Colonic mucosa (tissue), 4 donors: ENCODE results near the gene HLA-B. TPM values are rescaled to one million over a fixed set of nuclear protein-coding genes. Genes with fewer than 3 reads are reported as not detected.
A peak's percentile ranks its signal among the peaks of the same experiment; 100 is the strongest.
"Not testable (repeated sequence)": the region's sequence is repeated elsewhere in the genome, so short reads cannot be mapped to it uniquely, and the experiment has no call there.

Source experiments
- DNase-seq: peaks from one replicate; pipeline ENCODE4 v3.0.0-alpha.2; 2020
- H3K27ac ChIP-seq: fragments of 200-600 bp; one replicate; pipeline ENCODE4 v1.8.0; 2021
- H3K27me3 ChIP-seq: fragments of 200-600 bp; one replicate; pipeline ENCODE4 v1.8.0; 2021
- H3K36me3 ChIP-seq: fragments of 200-600 bp; one replicate; pipeline ENCODE4 v1.8.0; 2021
- H3K4me1 ChIP-seq: fragments of 200-600 bp; one replicate; pipeline ENCODE4 v1.8.0; 2021; ENCODE audit warnings: mild to moderate bottlenecking
- H3K4me3 ChIP-seq: fragments of 200-600 bp; one replicate; pipeline ENCODE4 v1.8.0; 2021
- H3K9ac ChIP-seq, 2 donors: one replicate each; pipeline ENCODE4 v1.7.0; 2013; ENCODE audit warnings: control low read depth in 2 of 2, low read depth in 2 of 2, low read length in 2 of 2
- H3K9me3 ChIP-seq: fragments of 200-600 bp; one replicate; pipeline ENCODE4 v1.8.0; 2021
- intact Hi-C: fragments of 100-400 bp; cut with DNase I; formaldehyde crosslinking; loops from one replicate; pipeline ENCODE4 v1.14.1; 2022
- total RNA-seq, 2 donors: library from RNA; stranded (reverse); fragmentation: NEBNext Ultra II Directional in 1 of 2; extraction: Animal tissue kit (Norgen Biotek cat#: 25700) in 1 of 2; gene quantifications; one replicate each; pipeline ENCODE4 v1.2.1, GENCODE V29; 2021
- TF ChIP-seq, protein P1 (sequence below): fragments of 200-600 bp; IDR thresholded peaks from one replicate; pipeline ENCODE4 v1.8.0; 2022; ENCODE audit warnings: antibody characterized with exemption, mild to moderate bottlenecking
- donor health status: healthy.
- donor health status: DM: no; HTN: no; CAD: no.
- donor health status: DM: no; HTN: no; CAD: no.

Gene HLA-B
- total RNA-seq, 2 donors from 2014 or later, result 1,153 to 3,111 TPM

DNA sequence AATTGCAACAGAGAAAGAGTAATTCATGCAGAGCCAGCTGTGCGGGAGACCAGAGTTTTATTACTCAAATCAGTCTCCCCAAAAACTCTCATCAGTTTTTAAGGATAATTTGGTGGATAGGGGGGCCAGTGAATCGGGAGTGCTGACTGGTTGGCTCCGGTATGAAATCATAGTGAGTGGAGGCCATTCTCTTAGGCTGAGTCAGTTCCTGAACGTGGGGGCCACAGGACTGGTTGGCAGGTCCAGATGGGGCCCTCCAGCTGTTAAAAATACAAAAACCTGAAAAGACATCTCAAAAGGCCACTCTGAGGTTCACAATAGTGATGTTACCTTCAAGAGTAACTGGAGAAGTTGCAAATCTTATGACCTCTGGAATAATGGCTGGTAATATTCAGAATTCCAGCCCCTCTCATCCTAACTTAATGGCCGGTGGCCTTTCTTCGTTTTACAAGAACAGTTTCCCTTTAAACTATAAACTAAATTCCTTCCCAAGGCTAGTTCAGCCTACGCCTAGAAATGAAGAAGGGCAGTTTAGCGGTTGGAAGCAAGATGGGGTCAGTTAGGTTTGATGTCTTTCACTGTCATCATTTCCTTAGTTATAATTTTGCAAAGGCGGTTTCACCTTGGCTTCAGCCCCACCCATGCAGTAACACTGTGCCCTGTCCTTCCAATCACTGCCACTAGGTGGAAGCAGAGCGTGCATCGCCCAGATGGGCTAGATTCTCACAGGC lies 39.6 kb upstream of the HLA-B start:
- Histone ChIP-seq H3K27me3 (no peaks in the 10 kb centered on the region), H3K36me3 (no peaks in the 10 kb centered on the region), H3K4me1 (peaks cover 4% of the 10 kb centered on the region), H3K4me3 (no peak overlapping the region), H3K9me3 (no peaks in the 10 kb centered on the region), H3K9ac (no peak overlapping the region), H3K27ac (peak overlapping the region; percentile 9)
- TF ChIP-seq, protein P1, sequence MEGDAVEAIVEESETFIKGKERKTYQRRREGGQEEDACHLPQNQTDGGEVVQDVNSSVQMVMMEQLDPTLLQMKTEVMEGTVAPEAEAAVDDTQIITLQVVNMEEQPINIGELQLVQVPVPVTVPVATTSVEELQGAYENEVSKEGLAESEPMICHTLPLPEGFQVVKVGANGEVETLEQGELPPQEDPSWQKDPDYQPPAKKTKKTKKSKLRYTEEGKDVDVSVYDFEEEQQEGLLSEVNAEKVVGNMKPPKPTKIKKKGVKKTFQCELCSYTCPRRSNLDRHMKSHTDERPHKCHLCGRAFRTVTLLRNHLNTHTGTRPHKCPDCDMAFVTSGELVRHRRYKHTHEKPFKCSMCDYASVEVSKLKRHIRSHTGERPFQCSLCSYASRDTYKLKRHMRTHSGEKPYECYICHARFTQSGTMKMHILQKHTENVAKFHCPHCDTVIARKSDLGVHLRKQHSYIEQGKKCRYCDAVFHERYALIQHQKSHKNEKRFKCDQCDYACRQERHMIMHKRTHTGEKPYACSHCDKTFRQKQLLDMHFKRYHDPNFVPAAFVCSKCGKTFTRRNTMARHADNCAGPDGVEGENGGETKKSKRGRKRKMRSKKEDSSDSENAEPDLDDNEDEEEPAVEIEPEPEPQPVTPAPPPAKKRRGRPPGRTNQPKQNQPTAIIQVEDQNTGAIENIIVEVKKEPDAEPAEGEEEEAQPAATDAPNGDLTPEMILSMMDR, result peak; percentile 94
- peak; percentile 96 for DNase-seq
- intact Hi-C loops, result loop anchor here (2.0 kb wide), 1 partner anchor 44 kb away; no protein-coding TSS in a partner anchor

DNA sequence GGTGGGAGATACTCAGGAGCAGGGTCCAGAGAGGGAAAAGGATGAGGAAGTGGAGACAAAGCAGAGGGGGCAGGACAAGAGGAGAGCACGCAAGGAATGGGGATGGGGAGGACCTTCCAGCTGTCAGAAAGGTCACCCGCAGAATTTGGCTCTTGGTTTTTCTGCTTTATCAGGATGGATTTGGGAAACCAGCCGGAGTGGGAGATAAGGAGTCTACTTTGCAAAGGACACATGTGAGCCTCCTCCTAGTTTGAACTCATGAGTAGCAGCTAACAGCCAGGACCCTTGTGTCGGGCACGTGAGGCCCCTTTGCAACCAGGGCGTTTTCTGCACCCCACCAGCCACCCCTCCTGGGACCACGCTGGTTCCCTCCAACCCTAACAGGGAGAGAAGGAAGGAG lies 38.9 kb upstream of the HLA-B start:
- no peaks in the 10 kb centered on the region for H3K4me1 ChIP-seq
- H3K36me3 ChIP-seq, result no peaks in the 10 kb centered on the region
- H3K4me3 ChIP-seq, result no peak overlapping the region
- peak overlapping the region in 1 of 2 donors; percentile 26 for H3K9ac ChIP-seq
- no peaks in the 10 kb centered on the region for H3K27me3 ChIP-seq
- intact Hi-C loops, result loop anchor here (2.0 kb wide), 1 partner anchor 45 kb away; no protein-coding TSS in a partner anchor
- H3K27ac ChIP-seq, result no peak overlapping the region
- H3K9me3 ChIP-seq, result no peaks in the 10 kb centered on the region
- TF ChIP-seq, protein P1, result no peak
- no peak for DNase-seq

DNA sequence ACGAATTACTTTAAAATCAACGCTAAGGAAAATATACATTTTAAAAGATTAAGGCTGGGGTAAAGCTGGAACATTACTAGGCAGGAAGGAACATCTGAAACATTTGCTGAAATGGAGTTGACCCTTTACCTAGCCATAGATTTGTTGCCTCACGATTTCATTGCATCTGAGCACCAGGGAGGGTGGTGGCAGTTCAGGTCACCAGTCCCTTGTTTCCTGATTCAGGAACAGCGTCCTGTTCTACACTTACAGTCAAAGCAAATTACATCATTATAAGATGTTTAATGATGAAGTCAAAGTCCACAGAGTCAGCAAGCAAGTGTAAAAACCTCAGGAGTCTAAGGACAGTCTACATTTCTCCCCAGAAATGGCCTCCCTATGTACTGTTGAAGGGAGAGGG lies 37.4 kb upstream of the HLA-B start:
- Histone ChIP-seq H3K27me3 (no peaks in the 10 kb centered on the region), H3K9me3 (no peaks in the 10 kb centered on the region), H3K27ac (peak overlapping the region; percentile 63), H3K4me3 (no peak overlapping the region), H3K9ac (peak overlapping the region in 1 of 2 donors; percentile 70), H3K4me1 (no peaks in the 10 kb centered on the region), H3K36me3 (no peaks in the 10 kb centered on the region)
- intact Hi-C loops, result no loop called here
- peak; percentile 65 for DNase-seq
- TF ChIP-seq, protein P1, result no peak

DNA sequence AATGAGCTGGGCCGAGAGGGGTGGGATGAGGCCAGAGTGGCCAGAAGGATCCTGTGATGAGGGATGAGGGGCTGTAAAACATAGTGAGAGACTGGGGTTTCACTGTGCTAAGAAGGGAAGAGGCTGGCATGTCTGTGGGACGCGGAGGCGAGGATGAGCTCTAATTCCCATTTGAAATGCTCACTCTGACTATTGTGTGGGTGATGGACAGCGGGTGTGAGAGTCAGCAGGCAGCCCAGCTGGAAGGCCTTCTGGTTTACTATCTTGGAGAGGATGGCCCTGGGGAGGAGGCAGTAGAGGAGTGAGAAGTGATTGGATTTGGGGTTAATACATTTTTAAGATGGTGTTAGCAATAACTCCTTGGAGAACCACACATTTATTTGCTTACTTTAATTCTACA lies 37.0 kb upstream of the HLA-B start:
- no peaks in the 10 kb centered on the region for H3K4me1 ChIP-seq
- H3K9ac ChIP-seq, result peak overlapping the region in 1 of 2 donors; percentile 40
- no peaks in the 10 kb centered on the region for H3K27me3 ChIP-seq
- TF ChIP-seq, protein P1, result no peak
- intact Hi-C loops, result no loop called here
- H3K36me3 ChIP-seq, result no peaks in the 10 kb centered on the region
- no peaks in the 10 kb centered on the region for H3K9me3 ChIP-seq
- DNase-seq, result no peak
- H3K4me3 ChIP-seq, result no peak overlapping the region
- peak overlapping the region; percentile 61 for H3K27ac ChIP-seq

GRCh38 chr6:31389802-31390132 lies 32.8 kb upstream of the HLA-B start:
- intact Hi-C loops, H3K4me3 ChIP-seq, H3K4me1 ChIP-seq, H3K27me3 ChIP-seq, H3K9ac ChIP-seq, DNase-seq, H3K9me3 ChIP-seq, H3K27ac ChIP-seq, H3K36me3 ChIP-seq: not testable (repeated sequence)

GRCh38 chr6:31388916-31389801 lies 32.2 kb upstream of the HLA-B start:
- intact Hi-C loops, H3K4me3 ChIP-seq, H3K27ac ChIP-seq, H3K9me3 ChIP-seq, DNase-seq, H3K27me3 ChIP-seq, H3K9ac ChIP-seq, H3K36me3 ChIP-seq, H3K4me1 ChIP-seq: not testable (repeated sequence)
